SHP77 treated with DMSO at 0.1 percent for 48 hours (cell line): ENCODE measurements around the gene IL18BP.

Experiments used
- DNase-seq: peaks from one replicate; lab custom pipeline; 2025; lab: John Stamatoyannopoulos, UW

Gene IL18BP

DNA sequence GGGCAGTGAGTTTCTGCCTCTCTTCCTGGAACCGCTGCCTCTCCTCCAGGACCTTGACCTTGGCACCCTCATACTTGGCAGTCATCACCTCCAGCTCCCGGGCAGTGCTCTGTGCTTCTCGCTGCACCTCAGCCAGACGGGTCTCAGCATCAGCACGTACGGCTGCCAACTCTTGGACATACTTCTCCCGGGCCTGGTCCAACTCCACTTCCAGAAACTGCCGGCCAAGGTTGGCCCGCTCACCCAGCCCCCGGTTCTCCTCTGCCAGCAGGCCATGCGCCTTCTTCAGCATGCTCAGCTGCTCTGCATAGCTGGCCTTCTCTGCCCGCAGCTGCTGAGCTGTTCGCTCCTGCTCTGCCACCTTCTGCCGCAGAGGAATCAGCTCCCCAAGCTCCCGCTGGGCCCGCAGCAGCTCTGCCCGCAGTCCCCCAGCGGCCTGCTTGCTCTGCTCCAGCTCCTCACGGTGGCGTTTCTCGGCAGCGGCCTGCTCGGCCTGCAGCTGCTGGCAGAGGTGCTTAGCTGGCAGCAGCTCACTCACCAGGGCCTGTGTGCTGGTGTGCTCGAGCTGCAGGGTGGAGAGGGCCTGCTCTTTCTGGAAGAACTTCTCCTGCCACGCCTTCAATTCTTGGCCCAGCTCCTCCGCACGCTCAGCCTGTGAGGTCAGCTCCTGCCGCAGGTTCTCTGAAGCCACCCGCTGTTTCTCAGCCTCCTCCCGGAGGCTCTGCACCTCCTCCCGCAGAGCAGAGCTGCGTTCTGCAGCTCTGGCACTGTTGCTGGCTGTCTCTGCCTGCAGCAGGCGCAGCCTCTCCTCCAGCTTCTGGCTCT lies 14.4 kb downstream of the IL18BP start:
- no peak for DNase-seq

DNA sequence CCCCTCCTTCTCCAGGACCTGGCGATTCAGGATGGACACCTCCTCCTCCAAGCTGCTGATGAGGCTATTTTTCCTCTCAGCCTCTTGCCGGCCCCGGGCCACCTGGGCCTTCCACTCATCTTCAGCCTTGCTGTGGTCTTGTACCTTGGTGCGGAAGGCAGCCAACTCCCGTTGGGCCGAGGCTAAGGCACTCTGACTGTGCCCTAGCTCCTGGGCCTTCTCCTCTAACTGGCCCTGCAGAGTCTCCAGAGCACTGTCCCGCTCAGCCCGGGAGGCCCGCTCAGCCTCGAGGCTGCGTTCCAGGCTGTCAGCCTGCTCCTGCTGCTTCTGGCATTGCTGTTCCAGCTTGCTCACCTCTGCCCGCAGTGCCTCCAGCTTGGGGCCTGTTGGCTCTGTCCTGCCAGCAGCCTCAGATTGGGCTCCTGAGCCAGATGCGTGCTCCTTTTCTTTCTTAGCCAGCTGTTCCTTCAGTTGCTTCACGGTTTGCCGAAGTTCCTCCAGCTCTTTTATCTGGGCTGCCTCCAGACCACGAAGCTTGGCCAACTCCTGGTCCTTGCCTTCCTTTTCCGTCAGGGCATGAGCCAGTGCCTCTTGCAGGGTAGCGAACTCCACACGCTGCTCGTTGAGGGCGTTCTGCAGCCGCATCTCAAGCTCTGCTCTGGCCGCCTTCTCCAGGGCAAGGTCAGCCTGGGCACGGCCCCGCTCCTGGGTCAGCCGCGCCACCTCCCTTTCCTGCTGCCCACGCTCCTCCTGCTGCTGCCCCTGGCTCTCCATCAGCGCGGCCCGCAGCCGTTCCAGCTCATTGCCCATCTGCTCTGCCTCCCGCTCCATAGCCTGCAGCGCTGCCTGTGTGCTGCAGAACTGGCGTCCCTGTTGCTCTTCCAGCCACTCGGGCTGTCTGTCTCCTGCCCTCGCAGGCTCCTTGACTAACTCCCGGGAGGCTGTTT lies 15.3 kb downstream of the IL18BP start:
- no peak for DNase-seq

DNA sequence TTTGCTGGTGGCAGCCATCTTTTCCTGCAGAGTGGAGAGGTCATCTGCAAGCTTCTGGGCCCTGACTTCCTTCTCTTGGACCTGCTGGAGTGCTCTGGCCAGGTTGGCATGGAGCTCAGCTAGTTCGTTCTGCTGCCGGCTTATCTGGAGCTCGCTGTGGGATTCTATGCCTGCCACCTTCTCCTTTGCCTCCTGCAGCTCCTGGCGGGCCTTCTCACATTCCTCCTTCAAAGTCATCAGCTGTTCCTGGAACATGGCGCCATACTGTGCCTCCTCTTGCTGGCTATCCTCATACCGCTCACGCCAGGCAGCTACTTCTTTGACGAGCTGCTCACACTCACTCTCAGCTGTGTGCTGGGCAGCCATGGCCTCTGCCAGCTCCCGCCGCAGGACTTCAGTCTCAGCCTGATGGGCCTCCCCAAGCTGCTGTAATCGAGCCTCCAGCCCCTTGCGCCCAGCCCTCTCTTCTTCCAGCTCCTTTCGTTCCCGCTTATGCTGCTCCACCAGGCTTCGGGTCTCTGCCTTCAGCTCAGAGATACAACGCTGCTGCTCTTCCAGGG lies 16.1 kb downstream of the IL18BP start:
- no peak for DNase-seq

DNA sequence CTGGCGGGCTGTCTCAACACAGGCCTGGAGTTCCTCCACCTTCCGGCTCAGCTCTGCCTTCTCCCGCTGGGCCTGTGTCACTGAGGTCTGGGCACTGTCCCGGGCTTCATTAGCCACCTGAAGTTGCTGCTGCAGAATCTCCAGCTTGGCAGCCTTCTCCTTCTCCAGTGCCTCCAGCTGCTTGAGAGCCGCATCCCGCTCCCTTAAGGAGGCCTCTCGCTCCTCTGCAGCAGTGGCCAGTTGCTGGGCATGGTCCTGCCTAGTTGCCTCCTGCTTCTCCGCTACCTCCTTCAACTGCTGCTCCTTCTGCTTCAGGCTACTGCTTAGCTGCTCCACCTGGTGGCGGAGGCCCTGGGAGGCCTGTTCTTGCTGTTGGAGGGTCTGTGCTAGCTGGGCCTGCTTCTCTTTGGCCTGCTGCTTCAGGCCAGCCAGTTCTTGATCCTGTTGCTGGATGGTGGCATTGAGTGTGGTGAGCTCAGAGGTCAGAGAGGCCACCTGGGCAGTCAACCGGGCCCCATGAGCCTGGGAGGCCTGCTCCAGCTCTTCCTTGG lies 16.9 kb downstream of the IL18BP start:
- no peak for DNase-seq

DNA sequence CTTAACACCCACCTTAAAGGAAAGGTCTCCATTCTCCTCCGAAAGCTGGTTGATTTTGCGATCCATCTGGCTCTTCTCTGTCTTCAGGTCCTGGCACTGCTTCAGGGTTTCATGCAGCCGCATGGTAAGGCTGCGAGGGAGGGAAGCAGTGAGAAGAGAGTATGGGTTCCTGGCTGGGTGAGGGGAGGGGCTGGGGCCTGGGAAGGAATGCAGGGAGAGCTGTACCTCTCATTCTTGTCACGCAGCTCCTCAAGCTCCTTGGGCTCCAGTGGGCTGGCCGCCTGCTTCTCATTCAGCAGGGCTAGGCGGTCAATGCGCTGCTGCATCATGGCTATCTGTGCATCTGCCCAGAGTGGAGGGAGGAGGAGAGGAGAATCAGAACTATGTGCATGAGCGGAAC lies 19.5 kb downstream of the IL18BP start:
- DNase-seq = no peak

DNA sequence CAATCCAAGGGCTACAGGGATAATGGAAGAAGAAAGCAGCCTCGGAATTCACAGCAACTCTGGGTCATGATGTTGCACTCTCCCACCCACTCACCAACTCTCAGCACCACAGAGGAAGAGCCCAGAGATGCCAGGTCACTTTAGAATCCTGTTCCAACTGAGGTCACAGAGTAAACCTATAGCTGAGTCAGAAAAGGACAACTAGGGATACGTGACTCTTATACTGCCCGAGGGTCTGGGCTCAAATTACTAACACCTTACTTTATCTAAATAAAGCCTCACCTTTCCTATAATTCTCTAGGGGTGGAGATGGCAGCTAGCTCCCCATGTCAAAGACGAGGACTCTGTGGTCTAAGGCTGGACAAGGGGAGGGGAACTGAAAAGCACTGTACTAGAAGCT lies 24.6 kb downstream of the IL18BP start:
- DNase-seq = no peak

DNA sequence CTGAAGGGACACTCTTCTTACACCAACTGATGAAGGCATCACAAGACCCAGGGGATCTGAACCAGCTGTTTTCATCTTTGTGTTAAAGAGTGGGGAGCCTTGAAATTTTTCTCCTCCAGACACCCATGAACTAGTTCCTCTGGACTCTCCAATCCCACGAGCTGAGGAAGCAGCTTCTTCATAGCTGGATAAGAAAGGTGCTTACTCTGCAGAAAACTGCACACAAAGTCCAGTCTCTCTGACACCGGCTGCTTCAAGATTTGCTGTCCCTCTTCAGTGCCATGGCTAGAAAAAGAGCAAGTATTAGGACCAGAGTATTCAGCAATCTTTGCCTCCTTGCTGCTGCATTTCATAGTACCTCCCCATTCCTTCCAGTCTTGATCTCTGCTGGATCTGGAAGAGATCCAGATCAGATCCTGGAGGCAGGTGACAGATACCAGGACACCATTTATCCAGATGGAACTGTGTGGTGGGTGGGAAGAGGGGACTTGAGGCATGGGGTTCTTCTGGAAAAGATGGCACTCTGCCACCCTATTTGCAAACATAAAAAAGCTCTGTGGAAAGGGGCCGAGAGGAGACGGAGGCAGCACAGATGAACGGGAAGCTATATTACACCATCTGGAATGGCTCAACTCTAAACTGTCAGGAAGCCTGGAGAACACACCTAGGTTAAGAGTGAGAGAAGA lies 25.5 kb downstream of the IL18BP start:
- no peak for DNase-seq

DNA sequence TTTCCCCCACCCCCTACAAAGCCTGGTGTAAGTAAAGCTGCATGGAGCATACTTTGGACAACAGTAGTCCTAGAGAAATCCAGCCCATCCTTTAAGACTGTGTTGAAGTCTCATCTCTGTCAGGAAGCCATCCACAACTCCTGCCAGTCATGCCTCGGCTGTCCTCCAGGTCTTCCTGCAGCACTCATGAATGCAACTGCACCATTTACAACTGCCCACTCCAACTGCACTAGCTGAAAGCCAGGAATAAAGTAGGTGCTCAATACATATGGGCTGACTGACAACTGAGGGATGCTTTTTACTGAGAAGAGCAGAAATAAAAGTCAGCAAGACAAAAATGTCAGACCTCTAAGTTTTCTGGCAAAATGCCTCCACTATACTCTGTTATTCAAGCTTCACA lies 27.4 kb downstream of the IL18BP start:
- DNase-seq = no peak

DNA sequence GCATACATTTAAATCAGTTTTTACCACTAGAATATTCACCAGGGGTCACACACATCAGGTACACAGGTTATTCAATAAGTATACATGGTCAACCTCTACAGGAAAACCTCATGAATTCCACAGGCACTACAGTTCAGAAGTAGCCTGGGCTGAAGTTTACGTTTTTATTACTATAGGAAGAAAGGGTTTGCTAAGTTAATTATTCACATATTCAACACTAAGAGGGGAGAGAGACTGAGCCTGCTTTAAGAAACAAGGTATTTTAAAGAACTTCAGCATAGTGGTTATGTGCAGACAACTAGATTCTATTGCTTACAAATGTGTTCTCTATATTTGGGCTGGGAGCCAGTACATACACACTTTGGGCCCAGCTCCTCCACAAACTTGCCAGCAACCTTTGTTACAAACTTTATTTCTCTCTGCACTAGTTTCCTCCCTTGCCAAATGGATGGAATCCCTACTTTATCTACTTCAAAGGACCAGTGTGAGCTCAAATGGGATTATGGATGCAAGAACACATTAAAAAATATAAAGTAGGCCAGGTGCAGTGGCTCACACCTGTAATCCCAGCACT lies 31.9 kb downstream of the IL18BP start:
- no peak for DNase-seq

DNA sequence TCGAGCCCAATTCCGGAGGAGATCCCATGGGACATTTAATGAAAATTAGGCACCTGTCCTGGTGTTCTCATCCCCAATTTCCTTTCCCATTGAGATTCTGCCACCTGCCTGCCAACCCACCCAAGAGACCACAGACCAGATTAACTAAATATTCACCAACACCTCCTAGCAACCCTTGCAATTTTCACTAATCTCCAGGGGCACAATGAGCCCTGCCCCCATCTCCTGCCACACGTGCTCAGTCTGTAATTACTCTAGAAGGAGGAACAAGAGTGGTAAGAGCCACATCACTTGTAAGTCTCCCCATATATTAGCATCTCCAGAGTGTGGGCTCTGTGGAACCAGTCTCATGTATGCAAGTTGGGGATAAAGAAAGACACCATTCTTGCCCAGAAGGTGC lies 38.0 kb downstream of the IL18BP start:
- DNase-seq = no peak

DNA sequence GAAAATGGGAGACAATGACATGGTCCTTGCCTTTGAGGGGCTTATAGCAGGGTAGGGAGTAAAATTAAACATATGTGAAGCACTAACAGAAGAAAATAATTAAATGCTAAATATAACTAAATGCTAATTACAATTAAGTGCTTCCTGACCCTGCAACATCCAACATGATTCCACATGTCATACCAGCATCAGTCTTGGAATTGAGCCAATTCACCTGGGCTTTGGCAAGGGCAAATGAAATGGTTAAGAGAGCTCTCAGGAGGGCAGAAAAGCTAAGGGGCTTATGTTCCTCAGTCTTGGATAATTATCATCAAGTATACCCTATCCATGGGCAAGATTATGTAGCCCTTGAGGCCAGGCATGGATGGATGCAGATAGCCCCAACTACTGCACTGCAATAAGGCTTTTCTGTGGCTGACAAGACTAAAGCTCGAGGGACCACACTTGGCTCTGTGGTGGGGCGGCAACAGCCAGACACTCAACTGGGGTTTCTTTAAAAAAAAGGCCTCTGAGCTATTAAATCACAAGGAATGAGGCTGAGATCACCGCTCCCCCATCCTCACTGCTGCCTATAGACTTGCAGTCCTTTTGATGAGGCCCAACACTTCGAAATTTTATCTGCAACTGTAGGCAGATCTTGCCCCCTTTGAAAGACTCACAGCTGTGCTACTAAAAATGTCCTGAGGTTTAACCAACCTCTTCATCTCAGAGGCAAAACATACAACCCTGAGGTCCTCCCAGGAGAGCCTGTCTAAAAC lies 39.0 kb downstream of the IL18BP start:
- DNase-seq = no peak

DNA sequence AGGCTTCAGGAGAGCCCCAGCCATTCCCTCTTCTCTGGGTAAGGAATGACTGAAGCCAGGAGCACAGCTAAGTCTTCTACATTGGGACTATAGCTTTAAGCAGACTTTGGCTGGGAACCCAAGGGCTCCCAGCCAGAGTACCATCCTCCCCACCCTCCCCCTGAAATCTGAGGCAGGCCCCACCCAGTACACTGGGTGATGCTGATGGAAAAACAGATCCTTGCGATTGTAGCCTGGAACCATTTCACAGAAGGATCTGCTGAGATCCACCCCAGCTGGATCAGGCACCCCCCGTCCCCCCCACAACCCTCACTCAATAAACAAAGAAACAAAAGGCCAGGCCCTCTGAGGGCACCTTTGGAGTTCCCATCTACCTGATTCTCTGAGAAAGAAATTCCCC lies 39.8 kb downstream of the IL18BP start:
- no peak for DNase-seq

DNA sequence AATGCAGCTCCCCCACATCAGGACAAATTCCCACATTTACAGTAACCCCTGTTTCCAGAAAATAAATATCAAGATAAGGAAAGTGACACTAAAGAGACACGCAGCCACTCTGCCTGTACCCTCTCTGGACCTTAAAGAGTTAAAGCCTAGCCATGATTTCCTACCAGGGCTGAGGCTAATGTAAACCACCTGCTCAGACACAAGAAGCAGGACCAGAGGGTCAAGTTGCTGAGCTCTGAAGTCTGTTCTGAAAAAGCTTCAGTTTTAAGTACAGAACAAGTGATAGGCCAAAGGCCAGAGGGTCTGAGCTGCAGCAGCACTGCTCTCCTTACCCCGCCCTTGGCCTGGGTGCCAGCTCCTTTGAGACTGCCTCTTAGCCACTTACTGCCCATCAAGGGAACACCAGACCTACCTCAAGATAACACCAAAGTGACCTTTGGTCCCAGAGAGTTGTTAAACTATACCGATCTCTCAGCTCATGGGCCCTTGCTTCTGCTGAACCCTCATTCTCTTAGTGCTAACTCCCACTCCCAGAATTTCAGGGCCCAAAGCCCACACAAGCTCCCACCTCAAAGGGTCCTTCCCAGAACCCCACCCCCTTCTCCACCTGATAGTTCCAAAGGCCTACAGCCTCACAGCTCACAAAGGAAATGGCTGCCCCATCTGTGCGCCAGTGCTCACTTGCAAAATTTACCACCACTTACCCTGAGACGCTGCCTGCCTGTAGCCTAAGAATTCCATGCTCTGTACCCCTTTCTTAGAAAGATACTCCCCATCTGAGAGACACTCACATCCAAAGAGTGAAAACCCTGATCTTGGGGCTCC lies 40.5 kb downstream of the IL18BP start:
- DNase-seq = no peak

DNA sequence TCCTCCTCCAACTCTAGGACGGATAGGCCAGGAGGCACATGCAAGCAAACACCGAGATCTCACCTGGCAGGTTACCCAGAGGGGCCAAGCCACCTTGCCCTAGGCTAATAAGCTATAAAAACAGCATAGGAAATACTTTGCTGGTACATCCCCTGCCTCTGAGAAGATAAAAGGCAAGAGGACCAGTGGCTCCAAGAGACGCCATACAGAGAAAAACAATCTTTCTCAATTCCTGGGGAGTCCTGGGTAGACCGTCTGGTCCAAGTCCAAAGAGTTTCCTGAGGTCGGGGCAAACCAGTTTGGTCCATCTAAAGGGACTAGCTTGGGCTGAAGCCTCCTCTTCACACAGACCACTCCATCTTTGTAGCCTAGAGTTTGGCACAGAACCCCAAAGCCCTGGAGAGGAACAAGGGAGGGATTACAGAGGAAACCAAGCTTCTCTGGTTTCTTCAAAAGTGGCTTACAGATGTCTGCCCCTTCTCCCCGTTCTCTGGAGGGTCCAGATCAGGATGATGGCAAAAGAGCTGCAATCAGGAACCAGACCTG lies 41.2 kb downstream of the IL18BP start:
- DNase-seq = no peak

DNA sequence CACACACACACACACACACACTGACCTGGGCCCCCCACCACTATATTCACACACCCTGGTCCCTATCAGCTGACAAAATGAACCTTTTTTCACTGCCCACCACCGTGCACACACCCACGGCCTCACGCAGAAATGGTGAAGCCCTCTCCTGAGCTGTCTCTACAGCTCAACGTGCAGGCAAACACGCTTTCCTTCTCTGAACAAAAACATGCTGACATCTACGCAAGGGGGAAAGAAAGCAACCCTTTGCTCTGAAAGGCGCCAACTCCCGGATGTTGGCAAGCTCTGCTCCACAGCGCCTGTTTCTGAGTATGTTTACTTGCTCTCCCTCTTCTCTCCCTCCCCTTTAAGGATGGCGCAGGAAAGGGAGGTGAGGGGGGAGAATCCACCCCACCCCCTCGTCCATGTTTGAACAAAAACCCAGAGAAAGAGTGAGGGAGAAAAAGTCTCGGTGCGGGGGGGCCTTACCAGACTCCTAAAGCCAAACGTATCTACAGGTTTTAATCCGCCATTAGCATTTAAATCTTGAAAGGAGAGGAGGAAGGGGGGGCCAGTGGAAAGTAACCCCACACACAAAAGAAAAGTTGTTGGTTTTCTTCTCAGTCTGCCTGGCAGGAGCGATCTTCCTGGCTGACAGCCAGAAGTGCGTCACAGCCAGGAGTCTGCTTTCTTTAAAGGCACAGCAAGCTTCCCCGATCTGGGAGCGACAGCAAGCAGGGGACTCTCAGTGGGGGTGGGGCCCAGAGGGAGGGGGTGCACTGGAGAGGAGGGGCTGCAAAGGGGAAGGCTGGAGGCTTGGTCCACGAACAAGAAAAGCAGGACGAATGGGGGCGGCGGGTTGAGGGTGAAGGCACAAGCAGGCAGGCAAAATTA lies 42.0 kb downstream of the IL18BP start:
- DNase-seq = peak; percentile 93

DNA sequence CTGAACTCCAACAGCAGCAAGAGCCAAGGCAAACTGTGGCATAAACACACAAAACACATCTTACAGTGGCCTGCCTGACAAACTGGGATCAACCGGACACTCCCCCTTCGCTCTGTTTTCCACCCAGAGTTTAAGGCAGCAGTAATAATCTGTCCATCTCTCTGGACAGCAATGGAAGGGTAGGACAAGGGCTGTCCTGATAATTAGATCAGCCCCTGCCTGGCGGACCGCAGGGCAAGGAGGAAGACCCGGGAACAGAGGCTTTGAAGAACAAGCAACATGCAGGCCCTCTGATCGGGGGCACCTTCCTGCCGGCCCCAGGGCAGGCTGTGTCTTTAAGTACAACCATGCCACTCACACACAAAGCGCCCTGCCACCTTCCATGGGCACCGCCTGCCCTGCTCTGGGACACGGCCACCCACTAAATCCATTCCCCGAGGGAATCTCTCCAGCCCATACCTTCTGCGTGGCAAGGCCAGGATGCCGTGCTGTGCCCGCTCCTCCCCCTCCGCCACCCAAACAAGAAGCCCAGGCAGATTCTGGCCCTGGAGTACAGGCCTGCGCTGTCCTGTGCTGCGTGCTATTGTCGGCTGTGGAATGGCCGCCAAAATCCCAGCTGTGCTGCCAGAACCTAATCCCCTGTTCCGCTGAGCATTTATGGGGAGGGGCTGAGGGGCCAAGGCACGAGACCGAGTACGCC lies 42.8 kb downstream of the IL18BP start:
- DNase-seq = peak; percentile 73

DNA sequence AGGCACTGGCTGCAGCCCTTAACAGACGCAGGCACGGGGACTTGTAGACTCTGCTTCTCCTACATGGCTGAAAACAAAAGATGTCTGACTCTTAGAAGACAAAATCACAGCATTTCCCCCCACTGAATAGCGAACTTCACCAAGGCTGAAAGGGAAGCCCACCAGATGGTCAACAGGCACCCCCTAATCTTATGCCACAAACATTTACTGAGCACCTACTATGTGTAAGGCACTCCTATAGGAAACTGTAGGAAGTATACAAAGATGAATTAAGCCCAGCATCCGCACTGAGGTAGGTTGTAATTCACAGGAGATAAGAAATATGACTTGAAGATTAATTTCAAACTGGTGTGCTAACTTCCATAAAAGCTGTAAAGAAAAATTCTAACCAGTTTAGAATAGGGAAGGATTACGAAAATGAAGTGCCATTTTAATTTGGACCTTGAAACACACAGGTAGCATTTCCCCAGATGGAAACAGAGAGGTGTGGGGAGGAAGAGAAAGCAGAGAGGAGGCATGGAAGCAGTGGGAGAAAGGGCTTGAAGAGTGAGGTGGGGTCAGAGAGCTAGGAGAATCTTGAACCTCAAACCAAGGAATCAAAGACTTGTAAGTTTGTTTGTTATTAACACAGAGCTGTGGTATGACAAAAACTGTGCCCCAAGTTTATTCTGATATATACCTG lies 43.5 kb downstream of the IL18BP start:
- no peak for DNase-seq
